Thymus (tissue), 11 donors: ENCODE results near the gene ZNF446. TPM values are rescaled to one million over a fixed set of nuclear protein-coding genes. Genes with fewer than 3 reads are reported as not detected.
"Not testable (repeated sequence)": the region's sequence is repeated elsewhere in the genome, so short reads cannot be mapped to it uniquely, and the experiment has no call there.

Source experiments
- DNase-seq, 9 donors: peaks; one replicate each; pipeline ENCODE4 v3.0.0-alpha.2; 2013; ENCODE audit warnings: low spot score in 9 of 9, low read depth in 6 of 9, missing footprints in 1 of 9
- H3K27ac ChIP-seq, 2 donors: one replicate each; pipeline ENCODE4 v1.5.1; 2013; ENCODE audit warnings: control low read depth in 1 of 2, low read depth in 1 of 2, low read length in 1 of 2, mild to moderate bottlenecking in 1 of 2, moderate library complexity in 1 of 2
- H3K27me3 ChIP-seq, 2 donors: one replicate each; pipeline ENCODE4 v1.5.1; 2013; ENCODE audit warnings: low read length in 1 of 2; ENCODE audit not compliant: control insufficient read depth in 2 of 2, insufficient read depth in 1 of 2
- H3K36me3 ChIP-seq, 2 donors: one replicate each; pipeline ENCODE4 v1.5.1; 2013; ENCODE audit warnings: low read length in 1 of 2, mild to moderate bottlenecking in 1 of 2, moderate library complexity in 1 of 2; ENCODE audit not compliant: control insufficient read depth in 2 of 2, insufficient read depth in 2 of 2
- H3K4me1 ChIP-seq, 2 donors: one replicate each; pipeline ENCODE4 v1.5.1; 2013; ENCODE audit warnings: low read length in 2 of 2; ENCODE audit not compliant: control insufficient read depth in 2 of 2, insufficient read depth in 2 of 2
- H3K4me3 ChIP-seq, 2 donors: one replicate each; pipeline ENCODE4 v1.5.1; 2013; ENCODE audit warnings: low read length in 2 of 2, control low read depth in 1 of 2, mild to moderate bottlenecking in 1 of 2
- H3K9me3 ChIP-seq, 2 donors: one replicate each; pipeline ENCODE4 v1.5.1; 2013; ENCODE audit warnings: low read length in 1 of 2, mild to moderate bottlenecking in 1 of 2; ENCODE audit not compliant: control insufficient read depth in 2 of 2, insufficient read depth in 1 of 2
- WGBS: extraction: QIAGEN DNeasy Blood & Tissue Kit; methylation state at CpG from one replicate; pipeline ENCODE4 v1.1.7; 2013; 5-methylcytosine and 5-hydroxymethylcytosine counted together
- polyA plus RNA-seq: library from polyadenylated mRNA; stranded (reverse); fragments of 200-250 nt; gene quantifications from one replicate; pipeline ENCODE4 v1.2.3, GENCODE V29; 2013
- total RNA-seq: library from RNA; stranded (reverse); fragments of 120-200 nt; gene quantifications from one replicate; pipeline ENCODE4 v1.2.4, GENCODE V29; 2013
- donor health status: healthy.

ZNF446 gene
- total and polyA plus RNA-seq, 2 donors, result 7.0 to 13.5 TPM

GRCh38 chr19:58466760-58467589, 9.2 kb upstream of the ZNF446 start, which contains the start of gene ZNF324:
Gene ZNF324 (plus strand): TSS chr19:58467080. CDS start chr19:58469186, 2,106 bp downstream.
- Histone ChIP-seq H3K27me3 (peaks cover 7 to 14% of the 10 kb centered on the region in 2 donors), H3K4me1 (peaks cover 0 to 14% of the 10 kb centered on the region in 2 donors), H3K27ac (peak within 1 kb of the TSS; percentile 24 to 53), H3K4me3 (peak within 1 kb of the TSS; percentile 61 to 89), H3K36me3 (peaks cover 14 to 23% of the 10 kb centered on the region in 2 donors), H3K9me3 (no peaks in the 10 kb centered on the region)
- DNase-seq, result peak; percentile 89 to 98 (median 94)
- WGBS, result under 1% methylated on average over 92 of the region's 92 CpGs

DNA sequence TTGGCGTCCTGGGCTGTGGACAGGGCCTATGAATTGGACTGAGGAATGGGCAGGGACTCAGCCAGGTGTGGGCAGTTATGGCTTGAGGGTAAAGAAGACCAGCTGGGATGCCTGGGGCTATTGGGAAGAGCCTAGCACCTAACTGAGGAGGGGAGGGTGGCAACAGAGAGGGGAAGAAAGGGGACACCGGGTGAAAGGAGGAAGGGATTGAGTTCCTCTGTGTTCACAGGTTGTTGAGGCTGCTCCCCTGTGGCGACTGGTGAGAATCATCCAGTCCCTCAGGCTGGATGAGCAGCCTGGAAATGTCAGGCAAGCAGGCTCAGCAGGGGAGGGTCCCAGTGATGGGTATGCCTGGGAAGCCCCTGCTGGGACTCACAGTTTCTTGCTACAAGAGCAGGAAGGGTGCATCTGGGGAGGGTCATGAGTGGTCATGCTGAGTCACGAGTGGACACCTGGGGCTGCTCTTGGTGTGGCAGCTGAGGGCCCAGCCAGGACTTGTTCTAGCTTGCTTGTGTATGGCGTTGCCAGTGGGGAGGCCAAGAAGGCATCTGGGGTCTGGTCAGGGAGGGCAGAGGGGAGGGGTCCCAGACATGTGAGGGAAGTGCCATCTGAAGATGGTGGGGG, 7.8 kb upstream of the ZNF446 start:
- Histone ChIP-seq H3K4me3 (no peak overlapping the region), H3K27me3 (peaks cover 7 to 14% of the 10 kb centered on the region in 2 donors), H3K27ac (no peak overlapping the region), H3K36me3 (peaks cover 27 to 34% of the 10 kb centered on the region in 2 donors), H3K4me1 (peaks cover 0 to 14% of the 10 kb centered on the region in 2 donors), H3K9me3 (no peaks in the 10 kb centered on the region)
- DNase-seq, result no peak
- 79% methylated on average over 5 of the region's 5 CpGs for WGBS

DNA sequence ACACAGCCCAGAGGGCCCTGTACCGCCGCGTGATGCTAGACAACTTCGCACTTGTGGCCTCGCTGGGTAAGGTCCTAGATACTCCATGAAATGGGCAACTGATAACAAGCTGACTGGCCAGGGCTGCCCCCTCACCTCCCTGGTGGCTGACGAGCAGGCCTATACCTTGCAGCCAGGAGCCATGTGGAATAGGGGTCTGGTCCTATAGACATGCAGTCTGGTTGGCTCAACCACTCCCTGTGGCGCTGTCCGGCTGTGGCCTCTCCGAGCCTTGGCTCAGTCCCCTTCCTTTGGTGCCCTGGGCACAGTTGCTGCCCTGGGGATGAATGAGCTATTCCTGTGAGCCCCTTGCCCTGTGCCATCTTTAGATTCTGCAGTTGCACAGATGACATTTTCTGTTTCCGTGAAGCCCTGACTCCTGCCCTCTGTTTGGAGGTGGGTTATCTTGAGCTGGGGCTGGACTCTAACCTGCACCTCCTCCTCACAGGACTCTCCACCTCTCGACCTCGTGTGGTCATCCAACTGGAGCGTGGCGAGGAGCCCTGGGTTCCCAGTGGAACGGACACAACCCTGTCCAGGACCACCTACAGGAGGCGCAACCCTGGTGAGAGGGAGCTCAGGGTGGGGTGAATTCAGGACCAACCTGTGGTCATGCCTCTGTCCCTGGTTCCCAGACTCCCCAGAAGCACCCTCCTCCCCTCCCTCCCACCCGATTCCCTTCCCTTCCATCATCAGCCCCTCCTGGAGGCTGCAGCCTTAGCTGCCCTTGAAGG, 6.7 kb upstream of the ZNF446 start:
- Histone ChIP-seq H3K4me1 (peaks cover 0 to 14% of the 10 kb centered on the region in 2 donors), H3K27me3 (peaks cover 7 to 14% of the 10 kb centered on the region in 2 donors), H3K9me3 (no peaks in the 10 kb centered on the region), H3K27ac (no peak overlapping the region), H3K36me3 (peaks cover 30 to 42% of the 10 kb centered on the region in 2 donors), H3K4me3 (no peak overlapping the region)
- WGBS, result 98% methylated on average over 17 of the region's 17 CpGs
- DNase-seq, result no peak

- WGBS, result 98% methylated on average over 35 of the region's 53 CpGs
- H3K9me3 ChIP-seq, H3K27me3 ChIP-seq, H3K4me3 ChIP-seq, H3K27ac ChIP-seq, DNase-seq: not testable (repeated sequence)
- Histone ChIP-seq H3K4me1 (peaks cover 7 to 22% of the 10 kb centered on the region in 2 donors), H3K36me3 (peaks cover 30 to 42% of the 10 kb centered on the region in 2 donors)
Measured at GRCh38 chr19:58470837-58471543, 5.2 kb upstream of the ZNF446 start.

GRCh38 chr19:58471736-58472135, 4.4 kb upstream of the ZNF446 start:
- Histone ChIP-seq H3K9me3 (no peaks in the 10 kb centered on the region), H3K4me3 (no peak overlapping the region), H3K36me3 (peaks cover 30 to 42% of the 10 kb centered on the region in 2 donors), H3K4me1 (peaks cover 9 to 23% of the 10 kb centered on the region in 2 donors), H3K27me3 (no peaks in the 10 kb centered on the region), H3K27ac (no peak overlapping the region)
- WGBS, result 97% methylated on average over 39 of the region's 39 CpGs
- DNase-seq, result no peak

GRCh38 chr19:58473775-58474174, 2.4 kb upstream of the ZNF446 start:
- peaks cover 14 to 20% of the 10 kb centered on the region in 2 donors for H3K4me1 ChIP-seq
- H3K27ac ChIP-seq, result no peak overlapping the region
- no peaks in the 10 kb centered on the region for H3K9me3 ChIP-seq
- DNase-seq, result no peak
- no peaks in the 10 kb centered on the region for H3K27me3 ChIP-seq
- H3K4me3 ChIP-seq, result no peak overlapping the region
- H3K36me3 ChIP-seq, result peaks cover 30 to 42% of the 10 kb centered on the region in 2 donors

- Histone ChIP-seq H3K27ac (no peak overlapping the region), H3K36me3 (peaks cover 27 to 41% of the 10 kb centered on the region in 2 donors), H3K4me1 (peaks cover 14 to 20% of the 10 kb centered on the region in 2 donors), H3K4me3 (no peak overlapping the region), H3K9me3 (no peaks in the 10 kb centered on the region), H3K27me3 (no peaks in the 10 kb centered on the region)
- DNase-seq, result no peak
- WGBS, result 96% methylated on average over 12 of the region's 12 CpGs
Measured at GRCh38 chr19:58474291-58474996, 1.7 kb upstream of the ZNF446 start.
